GM23248 (cell line): ENCODE measurements around the gene ZNF282. TPM values are rescaled to one million over a fixed set of nuclear protein-coding genes. Genes with fewer than 3 reads are reported as not detected.

Source experiments
- DNase-seq: peaks from one replicate; pipeline ENCODE4 v3.0.0-alpha.2; 2015
- H2AFZ ChIP-seq: fragments of 200-600 bp; sonication (generic); 2 replicates; pipeline ENCODE4 v1.6.1; 2016; ENCODE audit warnings: antibody characterized with exemption
- H3F3A ChIP-seq: fragments of 200-600 bp; sonication (generic); 2 replicates; pipeline ENCODE4 v1.6.1; 2016; ENCODE audit warnings: mild to moderate bottlenecking, antibody characterized with exemption, mixed run types; ENCODE audit not compliant: insufficient read depth
- H3K27ac ChIP-seq: fragments of 200-600 bp; sonication (generic); 2 replicates; pipeline ENCODE4 v1.5.1; 2016; ENCODE audit warnings: mild to moderate bottlenecking
- H3K27me3 ChIP-seq: fragments of 200-600 bp; sonication (generic); replicated peaks from 2 replicates; pipeline ENCODE4 v1.6.1; 2016; ENCODE audit warnings: mild to moderate bottlenecking; ENCODE audit not compliant: insufficient read depth
- H3K36me3 ChIP-seq: fragments of 200-600 bp; sonication (generic); 2 replicates; pipeline ENCODE4 v1.6.1; 2016; ENCODE audit warnings: low read depth, mild to moderate bottlenecking
- H3K4me1 ChIP-seq: fragments of 200-600 bp; sonication (generic); 2 replicates; pipeline ENCODE4 v1.6.1; 2016; ENCODE audit warnings: mild to moderate bottlenecking; ENCODE audit not compliant: insufficient read depth
- H3K4me2 ChIP-seq: fragments of 200-600 bp; sonication (generic); one replicate; pipeline ENCODE4 v1.6.1; 2016; ENCODE audit warnings: mild to moderate bottlenecking; ENCODE audit not compliant: unreplicated experiment
- H3K4me3 ChIP-seq: fragments of 200-600 bp; sonication (generic); 2 replicates; pipeline ENCODE4 v1.5.1; 2016; ENCODE audit warnings: mild to moderate bottlenecking
- H3K79me2 ChIP-seq: fragments of 200-600 bp; sonication (generic); 2 replicates; pipeline ENCODE4 v1.6.1; 2016; ENCODE audit warnings: mild to moderate bottlenecking; ENCODE audit not compliant: insufficient read depth
- H3K9ac ChIP-seq: fragments of 200-600 bp; sonication (generic); 2 replicates; pipeline ENCODE4 v1.6.1; 2016; ENCODE audit warnings: mild to moderate bottlenecking
- H3K9me2 ChIP-seq: fragments of 200-600 bp; sonication (generic); 2 replicates; pipeline ENCODE4 v1.6.1; 2016; ENCODE audit warnings: mixed run types, mild to moderate bottlenecking, moderate library complexity; ENCODE audit not compliant: insufficient read depth
- H3K9me3 ChIP-seq: fragments of 200-600 bp; sonication (generic); one replicate; pipeline ENCODE4 v1.6.1; 2017; ENCODE audit warnings: low read depth
- H4K20me1 ChIP-seq: fragments of 200-600 bp; sonication (generic); 2 replicates; pipeline ENCODE4 v1.6.0; 2016; ENCODE audit not compliant: insufficient read depth
- EZH2 ChIP-seq: fragments of 200-600 bp; sonication (generic); IDR thresholded peaks from 2 replicates; pipeline ENCODE4 v1.6.1; 2018; ENCODE audit warnings: antibody characterized with exemption, mild to moderate bottlenecking; ENCODE audit not compliant: insufficient read depth, poor library complexity, severe bottlenecking
- EZH2phosphoT487 ChIP-seq: fragments of 200-600 bp; sonication (generic); IDR thresholded peaks from 2 replicates; pipeline ENCODE4 v1.6.1; 2018; ENCODE audit warnings: antibody characterized with exemption, moderate library complexity, mild to moderate bottlenecking, low read depth; ENCODE audit not compliant: insufficient read depth
- WGBS, 2 experiments: methylation state at CpG; one replicate each; pipeline ENCODE4 v1.1.6; 2015 to 2017; ENCODE audit warnings: low lambda C conversion rate in 2 of 2, low coverage in 1 of 2; ENCODE audit errors: missing lambda C conversion rate in 2 of 2; 5-methylcytosine and 5-hydroxymethylcytosine counted together
- in situ Hi-C: fragments of 300-500 bp; cut with MboI; formaldehyde crosslinking; loops from 2 replicates; pipeline ENCODE4 v1.15.0; 2020
- polyA plus RNA-seq: library from polyadenylated mRNA; unstranded; fragments of >200 nt; fragmentation: Nextera tagmentation; extraction: Ambion mirVana; gene quantifications from 2 replicates; pipeline ENCODE4 v1.2.1, GENCODE V29; 2016
- total RNA-seq: library from RNA; depleted of rRNA; stranded (reverse); fragments of >200 nt; shearing (Covaris generic); gene quantifications from 2 replicates; pipeline ENCODE4 v1.2.3, GENCODE V29; 2014

ZNF282 gene
- total and polyA plus RNA-seq, 2 experiments from 2014 or later, result 2.8 to 24.1 TPM

DNA sequence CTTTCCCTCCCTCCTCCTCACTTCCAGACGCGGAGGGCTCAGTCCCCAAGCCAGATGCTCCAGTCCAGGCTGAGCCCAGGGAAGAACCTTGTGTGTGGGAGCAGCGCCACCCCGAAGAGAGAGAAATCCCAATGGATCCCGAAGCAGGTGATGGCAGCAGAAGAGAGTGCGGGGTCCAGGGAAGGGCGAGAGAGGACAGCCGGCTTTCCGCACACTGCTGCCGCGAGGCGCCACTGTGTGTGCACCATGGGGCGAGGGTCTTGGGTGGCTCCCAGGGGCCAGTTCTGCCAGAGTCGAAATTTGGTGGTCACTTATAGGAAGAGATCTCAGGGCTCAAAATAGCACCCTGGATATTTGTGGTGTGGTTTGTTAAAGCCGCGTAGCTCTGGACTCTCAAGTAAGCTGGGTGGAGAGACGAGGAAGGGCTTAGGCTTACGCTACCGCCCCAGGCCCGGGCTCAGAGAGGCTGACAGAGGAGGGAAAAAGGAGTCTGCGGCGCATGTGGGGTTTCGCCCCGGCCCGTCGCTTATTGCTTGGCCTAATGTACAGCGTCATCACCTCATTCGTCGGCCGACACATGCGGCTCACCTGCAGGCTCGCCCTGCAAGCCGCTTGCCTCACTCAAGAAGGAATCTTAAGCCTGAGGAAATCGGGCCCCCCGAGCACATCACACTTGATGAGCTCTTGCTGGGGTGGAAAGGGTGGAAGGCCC, 12.1 kb downstream of the ZNF282 start:
- Histone ChIP-seq H3K4me1 (peaks cover 2% of the 10 kb centered on the region; the same call in 1 of the 2 replicates), H3F3A (peaks cover 6% of the 10 kb centered on the region; the same call in 1 of the 2 replicates), H3K27ac (no peak overlapping the region), H4K20me1 (no peaks in the 10 kb centered on the region), H3K4me2 (no peak overlapping the region), H3K9me3 (no peaks in the 10 kb centered on the region), H3K9ac (no peak overlapping the region), H2AFZ (no peak overlapping the region), H3K9me2 (no peaks in the 10 kb centered on the region), H3K4me3 (no peak overlapping the region), H3K27me3 (no peaks in the 10 kb centered on the region), H3K79me2 (peaks cover 61% of the 10 kb centered on the region), H3K36me3 (peaks cover 61% of the 10 kb centered on the region)
- in situ Hi-C loops, result no loop called here
- 91 to 92% methylated on average over 34 to 35 of the region's 35 CpGs for WGBS, 2 experiments
- TF ChIP-seq EZH2 (no peak), EZH2phosphoT487 (no peak)
- no peak for DNase-seq

DNA sequence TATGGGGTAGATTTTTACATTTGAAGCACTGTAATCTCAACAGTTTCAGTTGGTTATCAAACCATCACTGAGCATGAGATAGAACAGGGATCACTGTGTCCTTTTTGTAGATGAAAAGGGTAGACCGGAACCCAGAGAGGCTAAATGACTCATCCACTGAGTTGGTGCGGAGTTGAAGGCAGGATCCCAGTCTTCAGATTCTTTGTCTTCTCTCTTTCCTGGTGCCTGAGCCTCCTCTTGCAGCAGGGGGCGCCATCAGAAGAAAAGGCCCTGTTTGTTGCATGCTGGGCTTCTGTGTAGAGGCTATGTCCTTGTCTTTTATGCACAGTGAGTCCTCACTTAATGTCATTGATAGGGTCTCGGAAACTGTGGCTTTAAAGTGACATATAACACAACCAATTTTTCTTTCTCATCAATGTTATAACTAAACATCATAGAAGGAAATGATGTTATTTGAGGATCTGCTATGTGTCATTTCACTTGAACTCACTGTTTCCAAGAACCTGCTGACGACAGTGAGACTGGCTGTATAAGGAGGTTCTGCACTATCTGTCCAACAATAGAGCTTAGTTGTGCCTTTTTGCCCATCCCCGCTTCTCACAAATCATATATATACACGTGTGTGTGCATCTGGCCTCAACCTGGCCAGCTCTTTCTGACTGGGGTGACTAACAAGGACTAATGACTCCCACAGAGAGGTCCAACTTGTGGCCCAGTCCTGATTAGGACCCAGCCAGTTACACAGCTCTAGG, 14.3 kb downstream of the ZNF282 start:
- in situ Hi-C loops, result no loop called here
- peak; percentile 72 for DNase-seq
- no peak overlapping the region for H2AFZ ChIP-seq
- peaks cover 39% of the 10 kb centered on the region for H3K79me2 ChIP-seq
- no peaks in the 10 kb centered on the region for H4K20me1 ChIP-seq
- H3K9me3 ChIP-seq, result no peaks in the 10 kb centered on the region
- H3K4me1 ChIP-seq, result peaks cover 2% of the 10 kb centered on the region; the same call in 1 of the 2 replicates
- WGBS, 2 experiments, result 58 to 59% methylated on average over 7 of the region's 7 CpGs
- TF ChIP-seq EZH2phosphoT487 (no peak), EZH2 (no peak)
- no peaks in the 10 kb centered on the region for H3K27me3 ChIP-seq
- H3K4me2 ChIP-seq, result no peak overlapping the region
- H3K4me3 ChIP-seq, result no peak overlapping the region
- no peaks in the 10 kb centered on the region for H3K9me2 ChIP-seq
- no peak overlapping the region for H3K27ac ChIP-seq
- H3K36me3 ChIP-seq, result peaks cover 60% of the 10 kb centered on the region
- no peak overlapping the region for H3K9ac ChIP-seq
- no peaks in the 10 kb centered on the region for H3F3A ChIP-seq

DNA sequence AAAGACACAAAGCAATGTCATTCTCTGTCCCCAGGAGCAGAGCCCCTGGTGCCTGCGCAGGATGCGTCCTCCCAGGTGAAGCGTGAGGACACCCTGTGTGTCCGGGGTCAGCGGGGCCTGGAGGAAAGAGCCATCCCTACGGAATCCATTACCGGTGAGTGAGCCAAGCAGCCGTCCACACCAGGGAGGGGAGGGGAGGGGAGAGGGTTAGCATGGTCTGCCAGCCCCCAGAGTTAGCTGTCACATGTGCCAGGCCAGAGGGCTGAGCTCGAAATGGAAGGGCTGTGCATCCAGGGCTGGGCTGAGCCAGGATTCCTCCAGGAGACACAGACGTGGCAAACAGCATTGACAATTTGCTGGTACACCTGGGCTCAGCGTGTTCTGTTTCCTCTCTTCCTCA, 15.2 kb downstream of the ZNF282 start:
- Histone ChIP-seq H2AFZ (no peak overlapping the region), H3K9me3 (no peaks in the 10 kb centered on the region), H3K4me3 (no peak overlapping the region), H3K4me2 (no peak overlapping the region), H3K9me2 (no peaks in the 10 kb centered on the region), H4K20me1 (no peaks in the 10 kb centered on the region), H3K4me1 (peaks cover 2% of the 10 kb centered on the region; the same call in 1 of the 2 replicates), H3F3A (no peaks in the 10 kb centered on the region), H3K36me3 (peaks cover 67% of the 10 kb centered on the region), H3K9ac (no peak overlapping the region), H3K27ac (no peak overlapping the region), H3K79me2 (peaks cover 31% of the 10 kb centered on the region), H3K27me3 (no peaks in the 10 kb centered on the region)
- no peak for TF ChIP-seq EZH2
- TF ChIP-seq EZH2phosphoT487, result no peak
- in situ Hi-C loops, result no loop called here
- no peak for DNase-seq
- WGBS, 2 experiments, result 80 to 84% methylated on average over 11 of the region's 11 CpGs

DNA sequence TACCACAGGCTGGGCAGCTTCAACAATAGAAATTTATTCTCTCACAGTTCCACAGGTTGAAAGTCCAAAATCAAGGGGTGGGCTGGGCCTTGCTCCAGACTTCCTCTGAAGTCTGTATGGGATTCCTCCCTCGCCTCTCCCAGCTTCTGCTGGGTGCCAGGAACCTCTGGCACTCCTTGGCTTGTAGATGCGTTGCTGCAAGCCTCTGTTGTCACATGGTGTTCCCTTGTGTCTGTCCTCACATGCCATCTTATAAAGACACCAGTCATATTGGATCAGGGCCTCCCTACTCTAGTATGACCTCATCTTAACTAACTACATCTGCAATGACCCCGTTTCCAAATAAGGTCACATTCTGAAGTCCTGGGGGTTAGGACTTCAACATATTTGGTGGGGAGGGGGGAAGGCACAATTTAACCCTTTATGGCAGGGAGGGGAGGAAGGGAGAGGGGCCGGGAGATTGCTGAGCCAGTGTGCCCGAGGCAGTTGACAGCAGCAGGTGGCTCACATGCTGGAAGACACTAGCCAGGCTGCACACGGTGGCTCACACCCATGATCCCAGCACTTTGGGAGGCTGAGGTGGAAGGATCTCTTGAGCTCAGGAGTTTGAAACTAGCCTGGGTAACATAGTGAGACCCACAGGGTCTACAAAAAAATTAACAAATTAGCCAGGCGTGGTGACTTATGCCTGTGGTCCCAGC, 18.8 kb downstream of the ZNF282 start:
- no peak overlapping the region for H3K9ac ChIP-seq
- peaks cover 12% of the 10 kb centered on the region; the same call in 1 of the 2 replicates for H3F3A ChIP-seq
- no peak overlapping the region for H3K4me3 ChIP-seq
- H3K9me3 ChIP-seq, result no peaks in the 10 kb centered on the region
- WGBS, 2 experiments, result 41 to 47% methylated on average over 6 to 7 of the region's 7 CpGs
- no peak overlapping the region for H3K4me2 ChIP-seq
- H3K27me3 ChIP-seq, result no peaks in the 10 kb centered on the region
- H2AFZ ChIP-seq, result no peak overlapping the region
- TF ChIP-seq EZH2 (no peak), EZH2phosphoT487 (no peak)
- no peak overlapping the region for H3K27ac ChIP-seq
- H3K36me3 ChIP-seq, result peaks cover 66% of the 10 kb centered on the region
- H3K9me2 ChIP-seq, result no peaks in the 10 kb centered on the region
- in situ Hi-C loops, result no loop called here
- peaks cover 32% of the 10 kb centered on the region for H3K79me2 ChIP-seq
- H4K20me1 ChIP-seq, result no peaks in the 10 kb centered on the region
- DNase-seq, result no peak
- peaks cover 14% of the 10 kb centered on the region for H3K4me1 ChIP-seq
